ENCODE measurements around the gene TGM2.

The TGM2 gene

GRCh38 chr20:38177201-38177600 is 12.1 kb upstream of the TGM2 start:
- no peak for DNase-seq (ENCODE audit: low spot score)

- no peak for DNase-seq (ENCODE audit: low spot score)
Measured at GRCh38 chr20:38175304-38176180, 10.5 kb upstream of the TGM2 start.

- DNase-seq (ENCODE audit: low spot score) = no peak
Measured at GRCh38 chr20:38173237-38174156, 8.4 kb upstream of the TGM2 start.

- no peak for DNase-seq (ENCODE audit: low spot score)
Measured at GRCh38 chr20:38172408-38172807, 7.3 kb upstream of the TGM2 start.

- DNase-seq (ENCODE audit: low spot score) = no peak
Measured at GRCh38 chr20:38171675-38172043, 6.6 kb upstream of the TGM2 start.

- DNase-seq (ENCODE audit: low spot score) = no peak
Measured at GRCh38 chr20:38170826-38171674, 6.0 kb upstream of the TGM2 start.

- DNase-seq (ENCODE audit: low spot score) = no peak
Measured at GRCh38 chr20:38170219-38170825, 5.3 kb upstream of the TGM2 start.

GRCh38 chr20:38169636-38170193 is 4.6 kb upstream of the TGM2 start:
- no peak for DNase-seq (ENCODE audit: low spot score)

- DNase-seq (ENCODE audit: low spot score) = no peak
Measured at GRCh38 chr20:38168791-38169589, 3.9 kb upstream of the TGM2 start.

- no peak for DNase-seq (ENCODE audit: low spot score)
Measured at GRCh38 chr20:38167851-38168760, 3.0 kb upstream of the TGM2 start.

GRCh38 chr20:38167328-38167850 is 2.3 kb upstream of the TGM2 start:
- DNase-seq (ENCODE audit: low spot score) = no peak

- DNase-seq (ENCODE audit: low spot score) = no peak
Measured at GRCh38 chr20:38166703-38167233, 1.7 kb upstream of the TGM2 start.

- no peak for DNase-seq (ENCODE audit: low spot score)
Measured at GRCh38 chr20:38165966-38166702, 1.1 kb upstream of the TGM2 start.

- DNase-seq (ENCODE audit: low spot score) = no peak
Measured at GRCh38 chr20:38164624-38165088, 414 bp downstream of the TGM2 start.

- DNase-seq (ENCODE audit: low spot score) = no peak
Measured at GRCh38 chr20:38164069-38164468, 1.0 kb downstream of the TGM2 start.

- no peak for DNase-seq (ENCODE audit: low spot score)
Measured at GRCh38 chr20:38162878-38163875, 1.9 kb downstream of the TGM2 start.

GRCh38 chr20:38162149-38162548 is 2.9 kb downstream of the TGM2 start:
- DNase-seq (ENCODE audit: low spot score) = no peak

Data from hematopoietic multipotent progenitor cell treated with erythropoietin and hydrocortisone succinate and interleukin-3 and kit ligand, for 15 days (in vitro differentiated cells).